PC-3 (cell line): Measurements from ENCODE around the gene ZBTB16. TPM values are rescaled to one million over a fixed set of nuclear protein-coding genes. Genes with fewer than 3 reads are reported as not detected.

ENCODE experiments used
- ATAC-seq: fragments of 200-7000 bp; cut with Tn5 transposase; 2 replicates; pipeline ENCODE4 v1.9.1; 2020; ENCODE audit warnings: mild to moderate bottlenecking, moderate library complexity
- BruUV-seq: library from RNA; stranded (reverse); fragments of 400-500 nt; replicated peaks from 2 replicates; lab custom pipeline; 2021; lab: Mats Ljungman, UMichigan
- CTCF ChIA-PET: fragments of 300-600 bp; sonication (Branson Sonifier 250); formaldehyde crosslinking; loops from one replicate; lab custom pipeline; 2022; ENCODE audit warnings: antibody characterized with exemption; lab: Charles Lee
- POLR2A ChIA-PET: fragments of 300-600 bp; sonication (Branson Sonifier 250); formaldehyde crosslinking; loops from one replicate; lab custom pipeline; 2022; ENCODE audit warnings: antibody characterized with exemption; ENCODE audit not compliant: unreplicated experiment; lab: Charles Lee
- DNase-seq: peaks from one replicate; pipeline ENCODE4 v3.0.0-alpha.2; 2015
- H2AFZ ChIP-seq: fragments of 300-600 bp; sonication (generic); 2 replicates; pipeline ENCODE4 v1.6.0; 2016; ENCODE audit warnings: antibody characterized with exemption, low read length
- H3F3A ChIP-seq: fragments of 300-600 bp; sonication (generic); one replicate; pipeline ENCODE4 v1.6.0; 2017; ENCODE audit warnings: antibody characterized with exemption, low read length, control low read depth, mild to moderate bottlenecking; ENCODE audit not compliant: unreplicated experiment
- H3K27ac ChIP-seq: fragments of 300-600 bp; sonication (generic); 2 replicates; pipeline ENCODE4 v1.5.1; 2016; ENCODE audit warnings: mild to moderate bottlenecking, low read length
- H3K27me3 ChIP-seq: fragments of 300-600 bp; sonication (generic); 2 replicates; pipeline ENCODE4 v1.6.1; 2016; ENCODE audit warnings: low read length, mixed read lengths
- H3K36me3 ChIP-seq: fragments of 300-600 bp; sonication (generic); 2 replicates; pipeline ENCODE4 v1.6.1; 2016; ENCODE audit warnings: low read depth, mixed run types, low read length, mixed read lengths
- H3K4me1 ChIP-seq: fragments of 300-600 bp; sonication (generic); 2 replicates; pipeline ENCODE4 v1.5.1; 2016; ENCODE audit warnings: low read length; ENCODE audit not compliant: insufficient read depth
- H3K4me2 ChIP-seq: fragments of 300-600 bp; sonication (generic); 2 replicates; pipeline ENCODE4 v1.6.0; 2016; ENCODE audit warnings: low read length
- H3K4me3 ChIP-seq: fragments of 300-600 bp; sonication (generic); 2 replicates; pipeline ENCODE4 v1.5.1; 2016; ENCODE audit warnings: mild to moderate bottlenecking, low read length, mixed read lengths
- H3K79me2 ChIP-seq: fragments of 300-600 bp; sonication (generic); 2 replicates; pipeline ENCODE4 v1.6.1; 2017; ENCODE audit warnings: low read length, mixed read lengths
- H3K9ac ChIP-seq: fragments of 300-600 bp; sonication (generic); 2 replicates; pipeline ENCODE4 v1.6.0; 2016; ENCODE audit warnings: mild to moderate bottlenecking, low read length
- H3K9me2 ChIP-seq: fragments of 300-600 bp; sonication (generic); replicated peaks from 2 replicates; pipeline ENCODE4 v1.6.1; 2016; ENCODE audit warnings: mixed run types, low read length, mixed read lengths
- H3K9me3 ChIP-seq: fragments of 300-600 bp; sonication (generic); 2 replicates; pipeline ENCODE4 v1.6.1; 2016; ENCODE audit warnings: low read length, mixed read lengths
- H4K20me1 ChIP-seq: fragments of 300-600 bp; sonication (generic); 2 replicates; pipeline ENCODE4 v1.6.1; 2016; ENCODE audit warnings: low read length, mixed read lengths
- EZH2 ChIP-seq: fragments of 300-600 bp; sonication (generic); IDR thresholded peaks from one replicate; pipeline ENCODE4 v1.6.1; 2017; ENCODE audit warnings: antibody characterized with exemption, mild to moderate bottlenecking, low read length; ENCODE audit not compliant: unreplicated experiment
- EZH2phosphoT487 ChIP-seq: fragments of 300-600 bp; sonication (generic); IDR thresholded peaks from 2 replicates; pipeline ENCODE4 v1.6.1; 2018; ENCODE audit warnings: mild to moderate bottlenecking, antibody characterized with exemption, low read length, borderline replicate concordance
- intact Hi-C: fragments of 100-400 bp; cut with micrococcal nuclease; formaldehyde crosslinking; loops from 2 replicates; pipeline ENCODE4 v1.9.0; 2023
- total RNA-seq: library from RNA; depleted of rRNA; stranded (reverse); fragments of >200 nt; gene quantifications from 2 replicates; pipeline ENCODE4 v1.2.3, GENCODE V29; 2014
- TF ChIP-seq, protein P1 (sequence below): fragments of 300-600 bp; sonication (generic); conservative IDR thresholded peaks from 2 replicates; pipeline ENCODE4 v1.5.1; 2017; ENCODE audit warnings: antibody characterized with exemption, low read depth, mild to moderate bottlenecking, low read length

ZBTB16 gene
- total RNA-seq, 1 experiment from 2014 or later = not detected

DNA sequence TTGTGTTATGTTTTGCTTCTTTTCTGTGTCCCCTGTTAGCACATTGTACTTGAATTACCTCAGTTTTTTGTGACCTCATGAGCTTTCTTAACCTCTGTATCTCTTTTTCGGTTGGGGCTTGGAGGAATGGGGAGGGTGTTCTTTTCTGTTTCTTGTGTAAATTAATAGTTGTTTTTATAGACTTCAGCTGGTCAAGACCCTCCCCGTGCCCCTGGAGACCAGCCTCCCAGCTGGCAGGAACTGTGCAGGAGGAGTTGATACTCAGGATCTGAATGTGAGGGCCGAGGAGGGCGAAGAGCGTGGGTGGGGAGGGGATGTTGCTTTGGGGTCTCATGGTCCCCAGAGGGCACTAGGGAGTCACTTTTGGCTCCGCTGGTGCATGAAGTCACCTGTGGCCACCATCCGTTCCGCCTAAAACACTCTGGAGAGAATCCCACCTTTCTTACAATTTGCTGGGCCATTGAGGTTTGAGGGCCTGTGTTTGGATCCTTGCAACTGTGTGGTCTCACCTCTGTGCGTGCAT, 192.4 kb downstream of the ZBTB16 start:
- TF ChIP-seq EZH2 = no peak
- TF ChIP-seq EZH2phosphoT487 = no peak
- TF ChIP-seq, protein P1, sequence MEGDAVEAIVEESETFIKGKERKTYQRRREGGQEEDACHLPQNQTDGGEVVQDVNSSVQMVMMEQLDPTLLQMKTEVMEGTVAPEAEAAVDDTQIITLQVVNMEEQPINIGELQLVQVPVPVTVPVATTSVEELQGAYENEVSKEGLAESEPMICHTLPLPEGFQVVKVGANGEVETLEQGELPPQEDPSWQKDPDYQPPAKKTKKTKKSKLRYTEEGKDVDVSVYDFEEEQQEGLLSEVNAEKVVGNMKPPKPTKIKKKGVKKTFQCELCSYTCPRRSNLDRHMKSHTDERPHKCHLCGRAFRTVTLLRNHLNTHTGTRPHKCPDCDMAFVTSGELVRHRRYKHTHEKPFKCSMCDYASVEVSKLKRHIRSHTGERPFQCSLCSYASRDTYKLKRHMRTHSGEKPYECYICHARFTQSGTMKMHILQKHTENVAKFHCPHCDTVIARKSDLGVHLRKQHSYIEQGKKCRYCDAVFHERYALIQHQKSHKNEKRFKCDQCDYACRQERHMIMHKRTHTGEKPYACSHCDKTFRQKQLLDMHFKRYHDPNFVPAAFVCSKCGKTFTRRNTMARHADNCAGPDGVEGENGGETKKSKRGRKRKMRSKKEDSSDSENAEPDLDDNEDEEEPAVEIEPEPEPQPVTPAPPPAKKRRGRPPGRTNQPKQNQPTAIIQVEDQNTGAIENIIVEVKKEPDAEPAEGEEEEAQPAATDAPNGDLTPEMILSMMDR = no peak

DNA sequence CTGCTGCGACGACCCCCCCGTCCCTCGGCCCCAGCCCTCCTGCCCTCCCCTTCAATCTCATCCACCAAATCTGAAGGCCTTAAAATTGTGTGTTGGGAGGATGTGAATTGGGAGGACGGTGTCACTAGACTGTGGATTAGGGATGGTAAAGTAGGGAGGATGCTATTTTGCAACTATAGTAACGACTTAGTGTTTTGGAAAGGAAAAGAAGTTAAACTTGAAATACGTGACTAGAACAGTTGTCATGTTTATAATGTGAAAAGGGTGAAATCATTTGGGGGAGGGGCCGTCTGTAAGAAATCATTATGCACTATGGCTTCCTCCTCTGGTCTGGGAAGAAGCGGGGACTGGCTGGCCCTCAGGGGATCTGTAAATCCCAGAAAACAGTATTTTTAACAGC, 193.3 kb downstream of the ZBTB16 start:
- Histone ChIP-seq H3K9me2 (no peaks in the 10 kb centered on the region), H3K36me3 (no peaks in the 10 kb centered on the region), H3K4me3 (no peak overlapping the region), H3K9ac (no peak overlapping the region), H3F3A (no peaks in the 10 kb centered on the region), H3K27ac (no peak overlapping the region), H4K20me1 (no peaks in the 10 kb centered on the region), H3K27me3 (peaks cover 69% of the 10 kb centered on the region), H3K9me3 (no peaks in the 10 kb centered on the region), H3K4me2 (no peak overlapping the region), H3K79me2 (no peaks in the 10 kb centered on the region), H3K4me1 (no peaks in the 10 kb centered on the region), H2AFZ (no peak overlapping the region)
- ChIA-PET CTCF (no interaction called here), POLR2A (no interaction called here)
- BruUV-seq = no TSS peak
- no peak for ATAC-seq
- TF ChIP-seq EZH2phosphoT487 = no peak
- intact Hi-C loops = no loop called here
- no peak for DNase-seq

More for the DNA sequence above, 192.4 kb downstream of the ZBTB16 start:
- Histone ChIP-seq H3K4me3 (no peak overlapping the region), H2AFZ (no peak overlapping the region), H3K9me3 (no peaks in the 10 kb centered on the region), H3K79me2 (no peaks in the 10 kb centered on the region), H3K36me3 (no peaks in the 10 kb centered on the region), H4K20me1 (no peaks in the 10 kb centered on the region), H3K4me2 (no peak overlapping the region), H3K4me1 (no peaks in the 10 kb centered on the region), H3K9me2 (no peaks in the 10 kb centered on the region), H3K27ac (no peak overlapping the region), H3F3A (no peaks in the 10 kb centered on the region), H3K9ac (no peak overlapping the region), H3K27me3 (peaks cover 67% of the 10 kb centered on the region)
- no TSS peak for BruUV-seq
- ChIA-PET CTCF (no interaction called here), POLR2A (no interaction called here)
- ATAC-seq (no peak), DNase-seq (no peak)
- intact Hi-C loops = no loop called here

- Histone ChIP-seq H3K9ac (no peak overlapping the region), H3K4me3 (no peak overlapping the region), H3F3A (no peaks in the 10 kb centered on the region), H3K27ac (no peak overlapping the region), H3K4me2 (no peak overlapping the region), H3K36me3 (no peaks in the 10 kb centered on the region), H3K4me1 (no peaks in the 10 kb centered on the region), H3K27me3 (peaks cover 72% of the 10 kb centered on the region), H3K9me2 (no peaks in the 10 kb centered on the region), H3K9me3 (no peaks in the 10 kb centered on the region), H4K20me1 (no peaks in the 10 kb centered on the region), H2AFZ (no peak overlapping the region), H3K79me2 (no peaks in the 10 kb centered on the region)
- ChIA-PET POLR2A (no interaction called here), CTCF (no interaction called here)
- intact Hi-C loops = no loop called here
- BruUV-seq = no TSS peak
- DNase-seq = no peak
- no peak for ATAC-seq
- TF ChIP-seq EZH2 (no peak), EZH2phosphoT487 (no peak)
- TF ChIP-seq, protein P1 = no peak
Observed at GRCh38 chr11:114253771-114254170, 194.3 kb downstream of the ZBTB16 start.
